ENCODE measurements around the gene PDE1C. TPM values are rescaled to one million over a fixed set of nuclear protein-coding genes. Genes with fewer than 3 reads are reported as not detected.

The PDE1C gene
- total and polyA plus RNA-seq, 11 donors: 35.3 to 307 (median 141) TPM

DNA sequence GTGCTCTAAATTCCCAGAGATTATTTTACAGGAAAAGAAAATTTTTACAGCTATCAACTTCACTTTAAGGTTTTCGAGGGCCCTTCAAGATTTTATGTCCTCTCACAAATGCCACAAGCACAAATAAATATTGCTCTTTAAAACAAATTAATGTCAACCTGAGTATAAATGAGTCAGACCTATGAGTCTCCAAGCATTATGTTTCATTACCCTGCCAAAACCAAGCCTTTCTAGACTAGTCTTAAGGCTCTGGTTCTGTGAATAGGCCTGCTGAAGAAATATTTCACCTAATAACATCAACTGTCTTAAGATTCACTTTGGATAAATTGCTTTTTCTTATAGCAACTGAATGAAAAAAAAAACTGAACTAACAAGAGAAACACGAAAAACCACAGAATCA is 153.0 kb downstream of the PDE1C start:
- peaks cover 0 to 80% (median 17%) of the 10 kb centered on the region in 12 donors for H3K4me1 ChIP-seq
- WGBS, 4 donors: 62 to 91% (median 85%) methylated on average over 2 of the region's 2 CpGs
- no peak for DNase-seq

DNA sequence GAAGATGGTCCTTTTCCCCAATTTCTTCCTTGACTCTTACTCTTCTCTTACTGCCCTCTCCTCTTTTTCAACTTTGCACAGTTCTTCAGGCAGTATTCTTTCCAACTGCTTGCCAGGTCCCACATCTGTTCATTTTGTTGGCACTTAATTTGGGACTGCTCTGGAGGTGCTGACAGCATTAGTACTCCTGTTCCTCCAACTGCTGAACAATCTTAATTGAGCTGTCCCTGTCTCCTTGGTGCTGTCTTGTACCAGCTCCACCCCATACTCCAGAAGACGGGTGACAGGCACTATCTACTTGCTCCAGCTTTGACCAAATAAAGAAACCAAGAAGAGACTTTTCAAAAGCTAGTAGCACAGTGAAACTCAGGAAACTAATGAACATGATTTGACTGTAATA is 160.0 kb downstream of the PDE1C start:
- 36 to 67% (median 47%) methylated on average over 1 of the region's 1 CpG for WGBS, 4 donors
- DNase-seq: peak in 1 of 5 donors; percentile 29
- peak in 3 of 4 donors; percentile 60 to 79 (median 78) for ATAC-seq
- Histone ChIP-seq H3K4me1 (peaks cover 0 to 72% (median 17%) of the 10 kb centered on the region in 12 donors), H3K36me3 (no peaks in the 10 kb centered on the region), H3K27ac (peak overlapping the region in 6 of 12 donors; percentile 4 to 63 (median 42)), H3K9me3 (no peaks in the 10 kb centered on the region), H3K27me3 (no peaks in the 10 kb centered on the region), H3K4me3 (no peak overlapping the region)
- intact Hi-C loops (cut with DNase I): no loop called here
- TF ChIP-seq POLR2A (IDR thresholded peaks at IDR 0.05): no peak
- TF ChIP-seq, protein P1, sequence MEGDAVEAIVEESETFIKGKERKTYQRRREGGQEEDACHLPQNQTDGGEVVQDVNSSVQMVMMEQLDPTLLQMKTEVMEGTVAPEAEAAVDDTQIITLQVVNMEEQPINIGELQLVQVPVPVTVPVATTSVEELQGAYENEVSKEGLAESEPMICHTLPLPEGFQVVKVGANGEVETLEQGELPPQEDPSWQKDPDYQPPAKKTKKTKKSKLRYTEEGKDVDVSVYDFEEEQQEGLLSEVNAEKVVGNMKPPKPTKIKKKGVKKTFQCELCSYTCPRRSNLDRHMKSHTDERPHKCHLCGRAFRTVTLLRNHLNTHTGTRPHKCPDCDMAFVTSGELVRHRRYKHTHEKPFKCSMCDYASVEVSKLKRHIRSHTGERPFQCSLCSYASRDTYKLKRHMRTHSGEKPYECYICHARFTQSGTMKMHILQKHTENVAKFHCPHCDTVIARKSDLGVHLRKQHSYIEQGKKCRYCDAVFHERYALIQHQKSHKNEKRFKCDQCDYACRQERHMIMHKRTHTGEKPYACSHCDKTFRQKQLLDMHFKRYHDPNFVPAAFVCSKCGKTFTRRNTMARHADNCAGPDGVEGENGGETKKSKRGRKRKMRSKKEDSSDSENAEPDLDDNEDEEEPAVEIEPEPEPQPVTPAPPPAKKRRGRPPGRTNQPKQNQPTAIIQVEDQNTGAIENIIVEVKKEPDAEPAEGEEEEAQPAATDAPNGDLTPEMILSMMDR (IDR thresholded peaks at IDR 0.05): no peak

More for the DNA sequence above, 153.0 kb downstream of the PDE1C start:
- peak overlapping the region in 4 of 12 donors; percentile 8 to 72 (median 52) for H3K27ac ChIP-seq
- TF ChIP-seq, protein P1 (IDR thresholded peaks at IDR 0.05): no peak
- TF ChIP-seq POLR2A (IDR thresholded peaks at IDR 0.05): no peak
- no peaks in the 10 kb centered on the region for H3K9me3 ChIP-seq
- H3K4me3 ChIP-seq: no peak overlapping the region
- intact Hi-C loops (cut with DNase I): loop anchor here in 1 of 10 donors (5.0 kb wide), 1 partner anchor 40 kb away; no protein-coding TSS in a partner anchor
- no peaks in the 10 kb centered on the region for H3K36me3 ChIP-seq
- no peaks in the 10 kb centered on the region for H3K27me3 ChIP-seq
- no peak for ATAC-seq

DNA sequence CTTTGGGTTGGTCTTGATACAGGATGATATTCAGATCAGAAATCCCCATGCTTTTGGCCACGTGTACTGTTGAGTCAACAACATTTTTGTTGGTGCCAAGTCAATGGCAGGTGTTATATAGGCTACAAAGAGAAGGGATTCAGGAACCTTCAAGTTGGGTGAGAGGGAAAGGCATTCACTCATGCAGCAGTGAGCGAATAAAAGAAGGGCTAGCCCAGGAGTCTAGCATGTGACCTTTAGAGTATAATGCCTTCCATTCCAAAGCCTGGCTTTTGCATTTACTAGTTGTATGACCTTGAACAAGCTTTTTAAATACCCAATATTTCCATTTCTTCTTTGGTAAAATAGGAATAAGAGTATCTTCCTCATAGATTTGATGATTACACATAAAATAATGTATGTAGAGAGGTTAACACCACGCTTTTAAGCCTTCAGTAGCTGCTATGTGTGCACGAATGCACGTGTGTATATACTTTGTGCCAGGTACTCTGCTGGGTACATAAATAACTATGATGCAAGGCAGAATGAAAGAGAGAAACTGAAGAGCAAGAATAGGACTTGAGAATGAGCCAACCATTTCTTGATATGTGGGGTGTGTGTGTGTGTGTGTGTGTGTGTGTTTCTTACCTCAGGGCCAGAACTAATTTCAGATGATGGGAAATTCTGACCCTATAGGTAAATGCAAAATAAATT is 163.6 kb downstream of the PDE1C start:
- TF ChIP-seq, protein P1 (IDR thresholded peaks at IDR 0.05): no peak
- TF ChIP-seq POLR2A (IDR thresholded peaks at IDR 0.05): no peak
- 46 to 58% (median 52%) methylated on average over 5 of the region's 5 CpGs for WGBS, 4 donors
- no peaks in the 10 kb centered on the region for H3K36me3 ChIP-seq
- H3K27me3 ChIP-seq: no peaks in the 10 kb centered on the region
- no peaks in the 10 kb centered on the region for H3K9me3 ChIP-seq
- ATAC-seq: peak; percentile 72 to 82 (median 78)
- intact Hi-C loops (cut with DNase I): no loop called here
- peak overlapping the region; percentile 20 to 78 (median 59) for H3K27ac ChIP-seq
- no peak for DNase-seq
- peaks cover 0 to 60% (median 15%) of the 10 kb centered on the region in 12 donors for H3K4me1 ChIP-seq
- H3K4me3 ChIP-seq: no peak overlapping the region

DNA sequence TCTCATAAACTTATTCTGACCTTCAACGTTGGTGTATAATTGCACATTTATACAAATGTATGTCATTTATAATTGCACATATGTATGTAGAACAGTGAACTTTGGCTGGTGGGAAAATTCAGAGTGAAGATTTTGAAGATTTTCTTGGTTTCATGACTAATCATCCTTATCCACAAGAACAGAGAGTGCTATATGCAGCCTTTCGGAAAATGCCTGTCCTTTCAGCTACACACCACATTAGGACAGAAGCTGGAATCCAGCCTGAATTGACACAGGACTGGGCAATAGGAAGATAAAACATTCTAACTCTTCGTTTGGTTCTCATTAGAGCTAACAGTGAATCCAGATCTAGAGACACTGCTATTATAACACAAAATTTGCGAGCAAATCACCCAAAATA is 166.2 kb downstream of the PDE1C start:
- H3K4me3 ChIP-seq: no peak overlapping the region
- peaks cover 0 to 47% (median 8%) of the 10 kb centered on the region in 12 donors for H3K4me1 ChIP-seq
- ATAC-seq (peak in 3 of 4 donors; percentile 31 to 50 (median 43)), DNase-seq (no peak)
- H3K9me3 ChIP-seq: no peaks in the 10 kb centered on the region
- H3K27me3 ChIP-seq: no peaks in the 10 kb centered on the region
- TF ChIP-seq, protein P1 (IDR thresholded peaks at IDR 0.05): no peak
- no peak for TF ChIP-seq POLR2A (IDR thresholded peaks at IDR 0.05)
- no peaks in the 10 kb centered on the region for H3K36me3 ChIP-seq
- intact Hi-C loops (cut with DNase I): no loop called here
- 48 to 58% (median 49%) methylated on average over 4 of the region's 4 CpGs for WGBS, 4 donors
- H3K27ac ChIP-seq: peak overlapping the region in 5 of 12 donors; percentile 0 to 65 (median 35)
